Activated CD8-positive, alpha-beta memory T cell treated with anti-CD3 and anti-CD28 coated beads, Interleukin-2, amount 50 U/mL, for 1 hour (primary cell): ENCODE data around the gene ADAM17.
"Not testable (repeated sequence)": the region's sequence is repeated elsewhere in the genome, so short reads cannot be mapped to it uniquely, and the experiment has no call there.

ENCODE experiments used
- DNase-seq: peaks from one replicate; pipeline ENCODE4 v3.0.0-alpha.2; 2020; ENCODE audit errors: extremely low read depth

The ADAM17 gene

DNA sequence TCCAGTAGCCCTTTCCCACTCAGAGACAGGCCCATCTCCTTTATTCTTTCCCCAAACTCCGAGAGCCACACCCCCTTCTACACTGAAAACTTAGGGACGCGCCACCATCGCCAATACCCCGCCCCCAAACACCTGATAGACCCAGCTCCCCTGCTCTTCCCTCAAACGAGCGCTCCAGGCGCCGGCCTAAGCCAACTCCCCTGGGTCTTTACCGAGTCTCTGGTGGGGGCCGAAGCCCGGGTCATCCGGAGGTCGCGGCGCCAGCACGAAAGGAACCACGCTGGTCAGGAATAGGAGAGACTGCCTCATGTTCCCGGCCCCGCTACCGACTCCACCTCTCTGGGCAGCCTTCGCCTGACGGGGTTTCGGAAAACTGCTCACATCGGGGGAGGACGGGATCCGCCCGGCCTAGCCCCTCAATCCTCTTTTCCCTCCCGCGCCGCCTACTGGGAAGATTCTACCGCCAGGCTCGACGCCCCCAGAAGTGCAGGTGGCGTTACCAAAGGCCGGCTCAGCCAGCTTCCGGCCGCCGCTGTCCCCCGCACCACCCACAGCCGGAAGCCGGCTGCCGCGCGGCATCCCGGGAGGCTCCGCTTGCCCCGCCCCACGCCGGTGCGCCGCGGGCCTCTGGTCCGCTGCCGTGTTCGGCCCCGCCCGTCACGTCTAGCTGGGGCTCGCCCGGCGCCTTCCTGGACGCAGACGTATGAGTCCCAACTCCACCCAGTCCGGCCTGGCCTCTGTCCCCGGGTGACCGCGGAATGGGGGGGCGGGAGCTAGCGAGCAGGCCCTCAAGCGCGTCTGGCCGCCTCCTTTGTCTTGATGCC lies at the start of gene ADAM17:
Gene ADAM17 (minus strand): TSS at position 534 of the 824 bp plus-strand sequence. CDS start 225 bp downstream, at position 309.
- DNase-seq: peak; percentile 33

DNA sequence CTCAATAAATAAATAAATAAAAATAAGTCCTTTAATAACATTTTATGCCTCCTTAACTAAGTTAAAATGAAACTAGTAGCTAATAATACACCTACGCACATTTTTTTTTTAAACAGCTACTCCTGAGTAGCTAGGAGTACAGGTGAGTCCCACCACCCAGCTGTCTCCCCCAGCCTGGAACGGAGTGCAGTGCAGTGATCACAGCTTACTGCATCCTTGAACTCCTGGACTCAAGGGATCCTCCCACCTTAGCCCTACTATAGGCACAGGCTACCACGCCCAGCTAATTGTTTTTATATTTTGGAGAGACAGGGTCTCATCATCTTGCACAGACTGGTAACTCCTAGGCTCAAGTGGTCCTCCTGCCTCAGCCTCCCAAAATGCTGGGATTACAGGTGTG lies 46.8 kb upstream of the ADAM17 start:
- no peak for DNase-seq

DNA sequence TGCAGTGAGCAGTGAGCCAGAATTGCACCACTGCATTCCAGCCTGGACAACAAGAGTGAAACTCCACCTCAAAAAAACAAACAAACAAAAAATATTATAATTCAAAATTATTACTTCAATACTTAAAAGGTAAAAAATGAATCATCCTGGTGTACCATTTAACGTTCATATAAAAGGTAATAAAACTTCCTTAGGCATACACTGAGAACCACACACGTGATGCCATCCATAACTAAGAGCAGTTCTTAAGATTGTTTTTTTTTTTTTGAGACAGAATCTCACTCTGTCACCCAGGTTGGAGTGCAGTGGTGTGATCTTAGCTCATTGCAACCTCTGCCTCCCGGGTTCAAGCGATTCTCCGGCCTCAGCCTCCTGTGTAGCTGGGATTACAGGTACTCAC lies 45.8 kb upstream of the ADAM17 start:
- no peak for DNase-seq

- DNase-seq: no peak
Observed at GRCh38 chr2:9599430-9599829, 43.8 kb upstream of the ADAM17 start.

DNA sequence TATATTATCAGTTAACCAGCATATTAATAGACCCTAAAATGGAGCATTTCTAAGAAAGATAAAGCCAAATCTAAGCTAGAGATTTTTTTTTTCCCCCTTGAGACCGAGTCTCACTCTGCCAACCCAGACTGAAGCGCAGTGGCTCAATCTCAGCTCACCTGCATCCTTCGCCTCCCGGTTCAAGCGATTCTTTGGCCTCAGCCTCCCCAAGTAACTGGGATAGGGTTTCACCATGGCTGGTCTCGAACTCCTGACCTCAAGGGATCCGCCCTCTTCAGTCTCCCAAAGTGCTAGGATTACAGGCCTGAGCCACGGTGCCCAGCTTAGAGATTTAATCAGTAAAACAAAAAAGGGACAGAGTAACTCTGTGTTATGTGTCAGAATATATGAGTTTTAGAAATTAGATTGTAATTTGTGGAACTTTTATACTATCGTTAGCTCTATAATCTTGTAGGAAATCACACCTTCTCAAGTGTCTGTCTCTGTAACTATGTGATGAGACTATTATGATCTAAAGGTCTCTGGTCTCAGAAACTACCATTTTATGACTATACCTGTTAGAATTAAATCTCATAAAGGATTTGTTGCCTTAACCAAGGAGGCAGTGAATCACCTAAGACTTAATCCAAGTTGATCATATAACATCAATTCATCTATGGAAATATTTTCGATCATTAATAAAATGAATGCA lies 41.1 kb upstream of the ADAM17 start:
- no peak for DNase-seq

DNA sequence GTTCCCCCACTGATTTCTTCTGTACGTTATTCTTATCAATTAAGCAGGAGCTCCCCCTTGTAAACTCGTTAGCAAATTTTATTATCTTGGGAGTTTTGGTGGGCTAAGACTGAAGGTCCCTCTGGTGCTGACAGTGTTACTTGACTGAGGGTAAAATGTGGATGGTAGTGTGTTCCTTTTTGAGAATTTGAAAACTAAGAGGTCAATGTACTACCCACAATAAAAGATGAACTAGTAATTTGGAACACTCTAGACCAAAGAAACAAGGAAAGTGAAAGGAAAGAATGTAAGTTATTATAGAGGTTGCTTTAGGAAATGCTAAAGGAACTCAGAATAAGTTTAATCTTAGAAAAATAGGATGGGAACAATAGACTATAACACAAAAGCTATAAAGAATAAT lies 40.1 kb upstream of the ADAM17 start:
- DNase-seq: no peak

DNA sequence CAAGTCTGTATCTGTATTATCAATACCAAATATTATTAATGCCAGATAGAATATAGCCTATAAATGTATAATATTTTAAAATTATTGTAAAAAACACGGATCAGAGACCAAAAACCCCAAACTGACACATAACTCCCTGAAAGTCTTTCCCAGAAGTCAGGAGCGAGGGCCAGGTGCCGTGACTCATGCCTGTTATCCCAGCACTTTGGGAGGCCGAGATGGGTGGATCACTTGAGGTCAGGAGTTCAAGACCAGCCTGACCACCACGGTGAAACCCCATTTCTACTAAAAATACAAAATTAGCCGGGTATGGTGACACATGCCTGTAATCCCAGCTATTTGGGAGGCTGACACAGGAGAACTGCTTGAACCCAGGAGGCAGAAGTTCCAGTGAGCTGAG lies 39.6 kb upstream of the ADAM17 start:
- DNase-seq: not testable (repeated sequence)

- no peak for DNase-seq
Observed at GRCh38 chr2:9594366-9595054, 38.9 kb upstream of the ADAM17 start.

- DNase-seq: no peak
Observed at GRCh38 chr2:9593925-9594324, 38.3 kb upstream of the ADAM17 start.

DNA sequence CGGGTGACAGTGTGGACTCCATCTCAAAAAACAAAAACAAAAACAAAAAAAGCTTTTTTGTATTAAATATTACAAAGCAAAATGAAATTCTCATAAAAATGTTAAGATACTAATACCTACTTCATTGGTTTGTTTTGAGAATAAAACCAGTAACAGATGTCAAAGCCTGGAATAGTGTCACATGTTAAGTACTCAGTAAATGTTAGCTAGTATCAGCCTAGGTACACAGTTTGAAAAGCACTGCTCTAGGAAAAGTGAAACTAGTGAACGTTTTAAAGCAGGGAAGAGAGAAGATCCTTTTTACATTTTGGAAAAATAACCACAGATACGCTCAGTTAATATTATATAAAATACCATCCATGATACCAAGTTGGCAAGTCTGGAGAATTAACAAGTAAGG lies 37.1 kb upstream of the ADAM17 start:
- DNase-seq: no peak

- DNase-seq: no peak
Observed at GRCh38 chr2:9590641-9591040, 35.0 kb upstream of the ADAM17 start.

- DNase-seq: no peak
Observed at GRCh38 chr2:9586465-9586864, 30.8 kb upstream of the ADAM17 start.

DNA sequence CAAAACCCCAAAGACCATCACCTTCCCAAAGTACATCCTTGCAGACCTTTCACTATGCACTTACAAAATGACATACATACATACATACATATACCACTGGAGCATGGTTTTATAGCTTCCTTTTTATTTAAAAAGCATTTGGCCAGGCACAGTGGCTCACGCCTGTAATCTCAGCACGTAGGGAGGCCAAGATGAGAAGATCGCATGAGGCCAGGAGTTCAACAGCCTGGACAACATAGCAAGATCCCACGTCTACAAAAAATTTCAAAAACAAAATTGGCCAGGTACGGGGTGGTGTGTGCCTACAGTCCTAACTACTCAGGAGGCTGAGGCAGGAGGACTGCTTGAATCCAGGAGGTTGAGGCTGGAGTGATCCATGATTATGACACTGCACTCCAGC lies 29.9 kb upstream of the ADAM17 start:
- DNase-seq: no peak

DNA sequence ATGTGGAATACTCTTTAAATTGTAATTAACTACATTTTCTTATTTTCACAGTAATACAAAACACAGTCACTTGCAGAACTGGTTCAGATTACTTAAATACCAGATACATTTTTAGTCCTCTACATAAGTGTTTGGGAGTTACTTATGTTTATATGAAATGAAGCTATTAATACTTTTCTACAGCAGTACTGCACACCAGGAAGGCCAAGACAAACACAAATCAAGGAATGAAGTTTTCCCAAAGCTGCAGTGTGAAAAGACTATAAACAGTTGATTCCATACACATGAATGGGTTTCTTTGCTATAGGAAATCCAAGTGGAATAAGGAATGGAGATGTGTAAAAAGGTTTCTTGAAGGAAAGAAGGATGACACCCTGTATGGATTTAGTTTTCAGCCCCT lies 29.3 kb upstream of the ADAM17 start:
- not testable (repeated sequence) for DNase-seq

DNA sequence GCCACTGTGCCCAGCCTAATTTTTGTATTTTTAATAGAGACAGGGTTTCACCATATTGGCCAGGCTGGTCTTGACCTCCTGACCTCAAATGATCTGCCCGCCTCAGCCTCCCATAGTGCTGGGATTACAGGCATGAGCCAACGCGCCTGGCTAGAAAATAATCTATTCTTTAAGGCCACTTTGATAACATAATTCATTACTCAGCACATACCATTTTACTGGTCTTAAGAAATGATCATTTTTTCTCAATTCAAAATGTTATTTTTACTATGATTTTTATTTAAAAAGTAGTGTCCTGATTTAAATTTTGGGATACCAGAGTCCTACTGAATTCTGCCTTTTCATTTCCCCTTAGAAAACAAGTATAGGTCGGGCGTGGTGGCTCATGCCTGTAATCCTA lies 27.0 kb upstream of the ADAM17 start:
- DNase-seq: no peak

GRCh38 chr2:9578467-9579235 lies 23.0 kb upstream of the ADAM17 start:
- no peak for DNase-seq

GRCh38 chr2:9574331-9574730 lies 18.7 kb upstream of the ADAM17 start:
- no peak for DNase-seq

- no peak for DNase-seq
Observed at GRCh38 chr2:9573840-9574239, 18.2 kb upstream of the ADAM17 start.

GRCh38 chr2:9573013-9573720 lies 17.5 kb upstream of the ADAM17 start:
- no peak for DNase-seq

DNA sequence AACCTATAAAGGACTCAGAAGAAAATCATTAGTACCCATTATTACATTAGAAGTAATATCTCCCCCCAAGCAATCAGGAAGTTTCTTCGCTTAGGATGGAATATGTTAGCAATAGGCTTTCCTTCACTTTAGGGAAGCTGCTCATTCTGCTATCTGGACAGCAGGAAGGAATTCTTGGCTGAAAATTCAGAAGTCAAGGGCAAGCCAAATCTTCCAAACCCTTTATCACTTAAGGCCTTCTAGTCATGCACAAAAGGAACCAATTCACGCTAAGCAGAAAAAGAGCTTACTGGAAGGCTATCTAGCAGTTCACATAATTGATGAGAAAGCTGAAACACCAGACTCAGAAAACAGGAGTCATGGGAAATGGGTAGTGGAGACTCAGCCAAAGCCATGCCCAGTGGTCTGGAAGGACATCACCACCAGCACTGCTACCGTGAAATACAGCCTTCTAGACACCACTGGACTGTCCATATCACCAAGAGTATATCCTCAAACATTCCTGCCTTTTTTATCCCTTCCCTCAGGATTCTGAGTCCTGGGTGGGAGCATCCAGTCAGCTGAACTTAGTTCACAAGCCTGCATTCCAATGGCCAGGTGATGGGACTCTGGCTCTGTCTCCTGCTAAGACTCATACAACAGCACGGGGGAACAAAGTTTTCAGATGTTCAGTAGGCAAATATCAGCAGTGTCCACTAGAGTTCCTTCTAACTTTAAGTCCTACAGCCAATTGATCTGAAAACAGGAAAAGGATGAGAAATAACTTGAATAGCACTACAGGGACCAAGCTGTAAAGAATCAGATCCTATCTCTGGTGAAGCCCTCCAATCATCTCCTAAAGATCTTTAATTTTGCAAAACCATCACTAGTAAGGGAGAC lies 14.8 kb upstream of the ADAM17 start:
- no peak for DNase-seq
